GM23338 (cell line): ENCODE measurements around the gene ZNF587. TPM values are rescaled to one million over a fixed set of nuclear protein-coding genes. Genes with fewer than 3 reads are reported as not detected.

Experiments
- ATAC-seq: fragments of 200-7000 bp; cut with Tn5 transposase; 3 replicates; pipeline ENCODE4 v1.9.1; 2020
- DNase-seq: peaks from one replicate; pipeline ENCODE4 v3.0.0-alpha.2; 2015; ENCODE audit warnings: low spot score
- H2AFZ ChIP-seq: fragments of 200-600 bp; sonication (generic); 2 replicates; pipeline ENCODE4 v1.8.0; 2016; ENCODE audit warnings: antibody characterized with exemption, mild to moderate bottlenecking, moderate library complexity
- H3F3A ChIP-seq: fragments of 200-600 bp; sonication (generic); replicated peaks from 2 replicates; pipeline ENCODE4 v1.8.0; 2017; ENCODE audit warnings: antibody characterized with exemption, mixed run types, low read depth
- H3K27ac ChIP-seq: fragments of 200-600 bp; sonication (generic); 2 replicates; pipeline ENCODE4 v1.6.1; 2016; ENCODE audit warnings: low read depth
- H3K27me3 ChIP-seq: fragments of 200-600 bp; sonication (generic); 2 replicates; pipeline ENCODE4 v1.8.0; 2016; ENCODE audit warnings: mild to moderate bottlenecking, mixed run types, moderate library complexity; ENCODE audit not compliant: insufficient read depth
- H3K36me3 ChIP-seq: fragments of 200-600 bp; sonication (generic); 2 replicates; pipeline ENCODE4 v1.8.0; 2016; ENCODE audit warnings: mild to moderate bottlenecking; ENCODE audit not compliant: insufficient read depth
- H3K4me1 ChIP-seq: fragments of 200-600 bp; sonication (generic); 2 replicates; pipeline ENCODE4 v1.8.0; 2016; ENCODE audit warnings: mild to moderate bottlenecking, moderate library complexity; ENCODE audit not compliant: insufficient read depth
- H3K4me2 ChIP-seq: fragments of 200-600 bp; sonication (generic); 2 replicates; pipeline ENCODE4 v1.7.1; 2017; ENCODE audit warnings: mixed run types
- H3K4me3 ChIP-seq: fragments of 200-600 bp; sonication (generic); 2 replicates; pipeline ENCODE4 v1.6.1; 2016; ENCODE audit warnings: mixed run types
- H3K79me2 ChIP-seq: fragments of 200-600 bp; sonication (generic); replicated peaks from 2 replicates; pipeline ENCODE4 v1.8.0; 2017; ENCODE audit warnings: mild to moderate bottlenecking; ENCODE audit not compliant: insufficient read depth
- H3K9me2 ChIP-seq: fragments of 200-600 bp; sonication (generic); 2 replicates; pipeline ENCODE4 v1.8.0; 2017; ENCODE audit not compliant: insufficient read depth
- H4K20me1 ChIP-seq: fragments of 200-600 bp; sonication (generic); replicated peaks from 2 replicates; pipeline ENCODE4 v1.8.0; 2017; ENCODE audit warnings: mild to moderate bottlenecking; ENCODE audit not compliant: insufficient read depth
- H3K27ac Mint-ChIP-seq: 2 replicates; pipeline ENCODE4 v1.8.0; 2020; ENCODE audit warnings: inconsistent platforms, mild to moderate bottlenecking, moderate library complexity, mixed read lengths
- H3K27me3 Mint-ChIP-seq: 3 replicates; pipeline ENCODE4 v1.8.0; 2022; ENCODE audit warnings: low read depth, mild to moderate bottlenecking, moderate library complexity, mixed read lengths, inconsistent platforms; ENCODE audit not compliant: insufficient read depth, poor library complexity
- H3K36me3 Mint-ChIP-seq: 3 replicates; pipeline ENCODE4 v1.8.0; 2021; ENCODE audit warnings: low read depth, mild to moderate bottlenecking, inconsistent platforms, moderate library complexity, mixed read lengths
- H3K4me1 Mint-ChIP-seq: 3 replicates; pipeline ENCODE4 v1.8.0; 2020; ENCODE audit warnings: mild to moderate bottlenecking, inconsistent platforms, mixed read lengths
- H3K4me3 Mint-ChIP-seq: 3 replicates; pipeline ENCODE4 v1.8.0; 2021; ENCODE audit warnings: moderate library complexity, mild to moderate bottlenecking, inconsistent platforms, mixed read lengths
- H3K9me3 Mint-ChIP-seq: 3 replicates; pipeline ENCODE4 v1.8.0; 2020; ENCODE audit warnings: moderate library complexity, mild to moderate bottlenecking, inconsistent platforms, mixed read lengths
- CTCF ChIP-seq, 2 experiments: fragments of 200-600 bp in 1 of 2; sonication (generic) in 1 of 2; conservative IDR thresholded peaks; 2 replicates each; pipeline versions ENCODE4 v1.5.1 to v1.6.1; 2016 to 2017; ENCODE audit warnings: antibody characterized with exemption in 2 of 2, low read depth in 2 of 2, mild to moderate bottlenecking in 2 of 2, moderate library complexity in 1 of 2
- ETS1 ChIP-seq: IDR thresholded peaks from 2 replicates; pipeline ENCODE4 v1.6.1; 2016; ENCODE audit warnings: antibody characterized with exemption
- EZH2 ChIP-seq: fragments of 200-600 bp; sonication (generic); IDR thresholded peaks from one replicate; pipeline ENCODE4 v1.8.0; 2017; ENCODE audit warnings: antibody characterized with exemption, mild to moderate bottlenecking, low read depth; ENCODE audit not compliant: unreplicated experiment
- NANOG ChIP-seq: IDR thresholded peaks from 2 replicates; pipeline ENCODE4 v1.6.1; 2016; ENCODE audit warnings: antibody characterized with exemption, borderline replicate concordance
- POLR2AphosphoS5 ChIP-seq: IDR thresholded peaks from 2 replicates; pipeline ENCODE4 v1.6.1; 2016; ENCODE audit warnings: antibody characterized with exemption, low read depth
- REST ChIP-seq: IDR thresholded peaks from one replicate; pipeline ENCODE4 v1.6.1; 2018; ENCODE audit warnings: antibody characterized with exemption; ENCODE audit not compliant: unreplicated experiment
- ZNF114 ChIP-seq: fragments of 250-450 bp; sonication (Bioruptor Pico); IDR thresholded peaks from 2 replicates; pipeline ENCODE4 v1.5.0; 2020; ENCODE audit warnings: mild to moderate bottlenecking, moderate library complexity
- ZNF331 ChIP-seq: fragments of 250-450 bp; sonication (Bioruptor Pico); IDR thresholded peaks from 2 replicates; pipeline ENCODE4 v1.5.0; 2020; ENCODE audit warnings: low read depth, mild to moderate bottlenecking, moderate library complexity
- ZNF462 ChIP-seq: fragments of 250-450 bp; sonication (Bioruptor Pico); IDR thresholded peaks from 2 replicates; pipeline ENCODE4 v1.5.0; 2020; ENCODE audit warnings: mild to moderate bottlenecking, moderate library complexity
- polyA plus RNA-seq: library from polyadenylated mRNA; unstranded; fragments of >200 nt; fragmentation: Nextera tagmentation; extraction: Ambion mirVana; gene quantifications from 2 replicates; pipeline ENCODE4 v1.2.1, GENCODE V29; 2016
- total RNA-seq: library from RNA; depleted of rRNA; stranded (reverse); fragments of >200 nt; shearing (Covaris generic); gene quantifications from 2 replicates; pipeline ENCODE4 v1.2.3, GENCODE V29; 2014

The ZNF587 gene
- total and polyA plus RNA-seq, 2 experiments from 2014 or later, result 12.8 to 31.8 TPM

GRCh38 chr19:57888107-57888559, 38.5 kb downstream of the ZNF587 start (continued):
- no peak for TF ChIP-seq ETS1
- TF ChIP-seq REST, result no peak
- no peak for TF ChIP-seq POLR2AphosphoS5

DNA sequence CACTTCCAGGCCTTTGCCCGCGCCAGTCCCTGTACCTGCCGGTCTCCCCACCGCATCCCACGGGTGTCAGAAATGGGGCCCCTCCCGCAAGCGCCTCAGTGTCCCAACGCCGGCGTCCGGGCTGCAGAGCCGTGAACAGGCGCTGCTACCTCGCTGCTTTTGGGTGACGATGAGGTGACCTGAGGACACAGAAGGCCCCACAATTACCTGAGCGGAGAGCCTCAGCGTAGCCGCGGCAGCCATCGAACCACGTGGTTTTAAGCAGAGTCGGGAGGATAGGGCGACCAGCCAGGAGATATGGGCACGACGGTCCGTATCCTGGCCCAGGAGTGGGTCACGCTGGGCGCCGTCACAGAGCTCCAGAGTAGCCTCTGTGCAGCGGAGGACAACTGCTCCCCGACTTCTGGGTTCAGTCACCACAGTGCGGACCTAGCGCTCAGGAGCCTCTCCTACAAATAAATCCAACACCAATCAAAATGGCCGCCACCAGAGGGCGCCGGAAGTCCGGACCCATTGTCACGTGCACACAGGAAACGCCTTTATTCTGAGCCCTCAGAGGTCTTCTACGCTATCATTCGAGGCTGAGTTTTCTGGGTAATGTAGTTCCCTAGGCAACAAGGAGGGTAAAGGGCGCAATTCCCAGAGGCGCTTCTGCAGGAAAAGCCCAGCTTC, 39.0 kb downstream of the ZNF587 start, which contains the start of gene ZNF814:
TSS of gene ZNF814 (minus strand) at position 478 of the 672 bp plus-strand sequence. CDS start at position 243, 235 bp downstream.
- H3F3A ChIP-seq, result no peaks in the 10 kb centered on the region; the same call in 1 of the 2 replicates
- peaks cover 46% of the 10 kb centered on the region for H3K79me2 ChIP-seq
- Mint-ChIP-seq H3K27ac (peak within 1 kb of the TSS; percentile 96), H3K36me3 (peaks cover 46% of the 10 kb centered on the region), H3K4me1 (peaks cover 37% of the 10 kb centered on the region), H3K27me3 (peaks cover 6% of the 10 kb centered on the region), H3K9me3 (peaks cover 3% of the 10 kb centered on the region; the same call in 2 of the 3 replicates), H3K4me3 (peak within 1 kb of the TSS; percentile 92)
- peak; percentile 99 for DNase-seq
- peaks cover 9% of the 10 kb centered on the region; the same call in 1 of the 2 replicates for H3K36me3 ChIP-seq
- no peaks in the 10 kb centered on the region; the same call in 1 of the 2 replicates for H3K9me2 ChIP-seq
- H2AFZ ChIP-seq, result no peak within 1 kb of the TSS
- no peaks in the 10 kb centered on the region for H3K27me3 ChIP-seq
- peak within 1 kb of the TSS; percentile 95 for H3K27ac ChIP-seq
- peak within 1 kb of the TSS; percentile 75 for H3K4me2 ChIP-seq
- peaks cover 30% of the 10 kb centered on the region for H4K20me1 ChIP-seq
- peaks cover 28% of the 10 kb centered on the region for H3K4me1 ChIP-seq
- peak within 1 kb of the TSS; percentile 73 for H3K4me3 ChIP-seq
- peak; percentile 86 for ATAC-seq
- no peak for TF ChIP-seq EZH2
- TF ChIP-seq ZNF114, result no peak
- TF ChIP-seq CTCF (conservative IDR thresholded peaks at IDR 0.05; ENCODE audit: low read depth in 2 of 2), result peak; percentile 15 to 16; a peak in 2 of 4 replicates
- no peak for TF ChIP-seq ZNF462
- no peak for TF ChIP-seq NANOG
- no peak for TF ChIP-seq ZNF331 (CRISPR knock-in tag)
